IMR-90 (cell line): ENCODE data around the gene HOXB6. TPM values are rescaled to one million over a fixed set of nuclear protein-coding genes. Genes with fewer than 3 reads are reported as not detected.
A peak's percentile ranks its signal among the peaks of the same experiment; 100 is the strongest.

Source experiments
- ATAC-seq: fragments of 200-7000 bp; cut with Tn5 transposase; 2 replicates; pipeline ENCODE4 v1.9.1; 2020; ENCODE audit warnings: low read depth, mild to moderate bottlenecking, moderate library complexity
- BruUV-seq: library from RNA; stranded (reverse); fragments of 400-500 nt; replicated peaks from 2 replicates; lab custom pipeline; 2021; lab: Mats Ljungman, UMichigan
- CTCF ChIA-PET: fragments of 300-600 bp; formaldehyde crosslinking; extraction: SDS; loops from one replicate; lab custom pipeline; 2021; ENCODE audit warnings: antibody characterized with exemption; lab: Yijun Ruan, JAX
- POLR2A ChIA-PET: fragments of 300-600 bp; sonication (Branson Sonifier 250); formaldehyde crosslinking; loops from one replicate; lab custom pipeline; 2022; ENCODE audit warnings: antibody characterized with exemption; ENCODE audit not compliant: unreplicated experiment; lab: Charles Lee
- DNase-seq: peaks from one replicate; pipeline ENCODE4 v3.0.0; 2013
- H2AFZ ChIP-seq: replicated peaks from 2 replicates; pipeline ENCODE3; 2013; ENCODE audit warnings: low read length, mild to moderate bottlenecking; ENCODE audit not compliant: poor library complexity
- H2AK5ac ChIP-seq: 2 replicates; pipeline ENCODE4 v1.6.1; 2013; ENCODE audit warnings: low read depth, low read length, inconsistent platforms
- H2AK9ac ChIP-seq: replicated peaks from 2 replicates; pipeline ENCODE3; 2013; ENCODE audit warnings: mild to moderate bottlenecking, low read depth, low read length, moderate library complexity; ENCODE audit not compliant: poor library complexity
- H2BK120ac ChIP-seq: 2 replicates; pipeline ENCODE4 v1.6.1; 2013; ENCODE audit warnings: low read depth, low read length, inconsistent platforms
- H2BK15ac ChIP-seq: 3 replicates; pipeline ENCODE4 v1.6.1; 2013; ENCODE audit warnings: low read depth, low read length, inconsistent platforms
- H2BK20ac ChIP-seq: 2 replicates; pipeline ENCODE4 v1.6.1; 2013; ENCODE audit warnings: low read depth, mild to moderate bottlenecking, inconsistent platforms, low read length, moderate library complexity
- H2BK5ac ChIP-seq: 2 replicates; pipeline ENCODE4 v1.6.1; 2013; ENCODE audit warnings: mild to moderate bottlenecking, low read depth, low read length, inconsistent platforms; ENCODE audit not compliant: poor library complexity, severe bottlenecking
- H3K14ac ChIP-seq: replicated peaks from 2 replicates; pipeline ENCODE4 v1.6.1; 2013; ENCODE audit warnings: low read depth, low read length, inconsistent platforms
- H3K18ac ChIP-seq: 2 replicates; pipeline ENCODE4 v1.6.1; 2013; ENCODE audit warnings: low read depth, low read length, control low read depth
- H3K23ac ChIP-seq: 2 replicates; pipeline ENCODE4 v1.6.1; 2013; ENCODE audit warnings: low read depth, low read length, inconsistent platforms
- H3K27ac ChIP-seq: 2 replicates; pipeline ENCODE4 v1.5.1; 2013; ENCODE audit warnings: mild to moderate bottlenecking, control low read depth, low read length; ENCODE audit not compliant: insufficient read depth
- H3K27me3 ChIP-seq: 2 replicates; pipeline ENCODE4 v1.6.1; 2013; ENCODE audit warnings: low read length; ENCODE audit not compliant: control insufficient read depth, insufficient read depth
- H3K36me3 ChIP-seq: 2 replicates; pipeline ENCODE4 v1.6.1; 2013; ENCODE audit warnings: low read length, mixed read lengths; ENCODE audit not compliant: control insufficient read depth, insufficient read depth
- H3K4ac ChIP-seq: 2 replicates; pipeline ENCODE4 v1.6.1; 2013; ENCODE audit warnings: low read depth, low read length, inconsistent platforms
- H3K4me1 ChIP-seq: 2 replicates; pipeline ENCODE4 v1.6.1; 2013; ENCODE audit warnings: low read length, mixed read lengths; ENCODE audit not compliant: control insufficient read depth, insufficient read depth
- H3K4me2 ChIP-seq: 2 replicates; pipeline ENCODE4 v1.6.1; 2013; ENCODE audit warnings: low read depth, mild to moderate bottlenecking, control low read depth, low read length, moderate library complexity
- H3K4me3 ChIP-seq: 2 replicates; pipeline ENCODE4 v1.5.1; 2013; ENCODE audit warnings: low read depth, mild to moderate bottlenecking, control low read depth, low read length, moderate library complexity; ENCODE audit not compliant: insufficient read depth
- H3K56ac ChIP-seq: 2 replicates; pipeline ENCODE4 v1.6.1; 2013; ENCODE audit warnings: low read length, inconsistent platforms; ENCODE audit not compliant: insufficient read depth; ENCODE audit errors: extremely low read depth
- H3K79me1 ChIP-seq, 2 experiments: 2 replicates each; pipeline ENCODE4 v1.6.1; 2013; ENCODE audit warnings: low read length in 2 of 2, inconsistent platforms in 1 of 2, low read depth in 1 of 2
- H3K9ac ChIP-seq: 2 replicates; pipeline ENCODE4 v1.6.1; 2013; ENCODE audit warnings: low read depth, low read length, control low read depth
- H3K9me1 ChIP-seq: 2 replicates; pipeline ENCODE4 v1.6.1; 2013; ENCODE audit warnings: low read length, inconsistent platforms; ENCODE audit not compliant: insufficient read depth
- H3K9me3 ChIP-seq: 2 replicates; pipeline ENCODE4 v1.6.1; 2013; ENCODE audit warnings: low read length; ENCODE audit not compliant: control insufficient read depth, insufficient read depth
- H4K20me1 ChIP-seq: 2 replicates; pipeline ENCODE4 v1.6.1; 2013; ENCODE audit warnings: low read length, inconsistent platforms; ENCODE audit not compliant: insufficient read depth
- H4K5ac ChIP-seq: 2 replicates; pipeline ENCODE4 v1.6.1; 2013; ENCODE audit warnings: mild to moderate bottlenecking, low read depth, low read length, control low read depth
- H4K8ac ChIP-seq, 2 experiments: 2 replicates each; pipeline ENCODE4 v1.6.1; 2013; ENCODE audit warnings: low read depth in 2 of 2, low read length in 2 of 2, control low read depth in 1 of 2, inconsistent platforms in 1 of 2
- H4K91ac ChIP-seq: 2 replicates; pipeline ENCODE4 v1.6.1; 2013; ENCODE audit warnings: low read depth, low read length, inconsistent platforms; ENCODE audit not compliant: insufficient read depth
- CEBPB ChIP-seq: IDR thresholded peaks from 2 replicates; pipeline ENCODE4 v1.6.1; 2012; ENCODE audit warnings: low read depth, low read length, improper control_type of control experiment
- CHD1 ChIP-seq: IDR thresholded peaks from 2 replicates; pipeline ENCODE4 v1.6.1; 2012; ENCODE audit warnings: low read depth, low read length, improper control_type of control experiment
- FOS ChIP-seq: fragments of 150-350 bp; IDR thresholded peaks from 2 replicates; pipeline ENCODE4 v1.6.1; 2016; ENCODE audit warnings: low read depth, low read length
- MAZ ChIP-seq: IDR thresholded peaks from 2 replicates; pipeline ENCODE4 v1.6.1; 2012; ENCODE audit warnings: low read depth, mild to moderate bottlenecking, low read length, improper control_type of control experiment, moderate library complexity, borderline replicate concordance
- MXI1 ChIP-seq: IDR thresholded peaks from 2 replicates; pipeline ENCODE4 v1.6.1; 2012; ENCODE audit warnings: low read depth, mild to moderate bottlenecking, low read length, moderate library complexity, borderline replicate concordance
- POLR2A ChIP-seq: IDR thresholded peaks from 2 replicates; pipeline ENCODE4 v1.6.1; 2012; ENCODE audit warnings: mild to moderate bottlenecking, low read depth, low read length
- RAD21 ChIP-seq: IDR thresholded peaks from 2 replicates; pipeline ENCODE4 v1.6.1; 2012; ENCODE audit warnings: low read length, improper control_type of control experiment
- RFX5 ChIP-seq: IDR thresholded peaks from 2 replicates; pipeline ENCODE4 v1.8.0; 2012; ENCODE audit warnings: low read depth, mild to moderate bottlenecking, low read length, moderate library complexity
- WGBS, 2 experiments: methylation state at CpG; one replicate each; pipeline versions ENCODE4 v1.1.5 to v1.1.7; 2013; ENCODE audit warnings: missing lambda C conversion rate in 2 of 2; ENCODE audit not compliant: insufficient read length in 1 of 2; ENCODE audit errors: extremely low coverage in 2 of 2; 5-methylcytosine and 5-hydroxymethylcytosine counted together
- dilution Hi-C: fragments of 300-500 bp; cut with HindIII; formaldehyde crosslinking; loops from one replicate; pipeline ENCODE4 v1.14.3; 2018; ENCODE audit warnings: low sequenced_read_pairs; ENCODE audit not compliant: unreplicated experiment
- in situ Hi-C: fragments of 300-500 bp; cut with MboI; formaldehyde crosslinking; loops from 3 replicates; pipeline ENCODE4 v1.14.3; 2019; ENCODE audit warnings: low sequenced_read_pairs, inconsistent platforms, mixed read lengths
- intact Hi-C: fragments of 100-400 bp; cut with micrococcal nuclease; formaldehyde crosslinking; loops from 2 replicates; pipeline ENCODE4 v1.10.0; 2022
- polyA plus RNA-seq, 3 experiments: library from polyadenylated mRNA; depleted of rRNA; stranded (reverse); fragments of >200 nt; gene quantifications; 2 replicates each; pipeline ENCODE4 v1.2.3, GENCODE V29; 2012; ENCODE audit warnings: low replicate concordance in 1 of 3
- total RNA-seq: library from RNA; depleted of rRNA; stranded (reverse); fragments of >200 nt; gene quantifications from 2 replicates; pipeline ENCODE4 v1.2.3, GENCODE V29; 2012
- TF ChIP-seq, protein P1 (sequence below): fragments of 150-350 bp; IDR thresholded peaks from 2 replicates; pipeline ENCODE4 v1.6.1; 2017; ENCODE audit warnings: mild to moderate bottlenecking, antibody characterized with exemption, low read length, low read depth
- TF ChIP-seq, protein P2 (sequence below): conservative IDR thresholded peaks from 2 replicates; pipeline ENCODE4 v1.5.1; 2012; ENCODE audit warnings: mild to moderate bottlenecking, low read depth, low read length, improper control_type of control experiment

HOXB6 gene
- total and polyA plus RNA-seq, 2 of the 4 experiments (the other 2 are of a cell fraction), result 11.1 to 42.2 TPM

DNA sequence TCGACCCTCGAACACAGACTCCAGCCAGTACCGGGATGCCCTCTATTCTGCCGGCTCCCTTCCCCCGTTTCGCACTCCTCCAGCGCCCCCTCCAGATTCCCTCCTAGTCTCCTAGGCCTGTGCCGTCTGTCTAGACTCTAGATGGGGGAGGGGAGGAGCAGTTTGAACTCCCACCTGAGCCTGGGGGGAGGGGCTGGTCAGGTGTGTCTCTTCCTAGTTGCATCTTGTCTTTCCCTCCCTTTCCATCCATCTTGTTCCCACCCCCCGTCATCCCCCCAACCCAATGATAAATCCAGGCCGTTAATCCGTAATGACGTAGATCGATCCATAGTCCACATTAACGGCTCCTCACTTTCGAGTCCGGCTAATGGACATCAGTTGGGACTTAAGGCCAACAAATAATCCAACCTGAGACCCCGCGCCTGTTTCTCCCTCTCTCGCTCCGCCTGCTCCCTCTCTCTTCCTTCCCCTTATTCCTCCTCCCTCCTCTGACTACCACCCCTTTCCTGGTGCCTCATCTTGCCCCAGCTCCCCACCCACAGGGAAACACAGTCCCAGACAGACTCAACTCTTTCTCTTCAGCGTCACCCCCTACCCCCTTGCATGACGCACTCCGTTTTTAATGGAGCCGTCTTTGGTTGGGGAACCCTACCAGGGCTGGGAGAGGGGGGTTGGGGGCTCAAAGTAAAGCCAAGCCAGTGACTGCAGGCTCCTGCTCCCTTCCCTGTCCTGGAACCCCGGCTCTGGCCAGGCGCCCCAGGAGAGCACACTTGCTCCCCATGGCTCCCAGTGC, 7.9 kb downstream of the HOXB6 start:
- H3K4ac ChIP-seq, result peak overlapping the region; percentile 98
- H2BK120ac ChIP-seq, result peak overlapping the region; percentile 90
- H3K27ac ChIP-seq, result peak overlapping the region; percentile 99
- peaks cover 23 to 36% of the 10 kb centered on the region in 2 experiments; a peak in 3 of 4 replicates for H3K79me1 ChIP-seq
- CTCF ChIA-PET, result interaction anchor here (1.7 kb wide), 1 partner anchor 245 kb away, joined by 5 read pairs; no protein-coding TSS in a partner anchor
- peak overlapping the region; percentile 30 for H4K5ac ChIP-seq
- in situ Hi-C loops (loop anchor here (5.0 to 10.0 kb wide), 2 partner anchors 260 to 572 kb away; no protein-coding TSS in a partner anchor), dilution Hi-C loops (no loop called here), intact Hi-C loops (no loop called here)
- H2BK5ac ChIP-seq, result peak overlapping the region; percentile 95
- H3K4me1 ChIP-seq, result peaks cover 12% of the 10 kb centered on the region
- peaks cover 11% of the 10 kb centered on the region; the same call in 1 of the 2 replicates for H3K36me3 ChIP-seq
- peak overlapping the region; percentile 92 for H4K91ac ChIP-seq
- 0 out of 2 replicates have a peak, but pooled peaks cover 3% of the 10 kb centered on the region for H3K9me1 ChIP-seq
- H2BK20ac ChIP-seq, result peak overlapping the region; percentile 48; the same call in 1 of the 2 replicates
- peaks cover 11% of the 10 kb centered on the region for H4K20me1 ChIP-seq
- H4K8ac ChIP-seq, result peak overlapping the region; percentile 88 to 90
- H3K14ac ChIP-seq, result peak overlapping the region; percentile 97
- no peaks in the 10 kb centered on the region for H3K27me3 ChIP-seq
- H2BK15ac ChIP-seq, result peak overlapping the region; percentile 53; the same call in 1 of the 3 replicates
- no peak for TF ChIP-seq CEBPB
- TF ChIP-seq MXI1, result no peak
- peak; percentile 86 for TF ChIP-seq MAZ
- TF ChIP-seq CHD1, result no peak
- no peak for TF ChIP-seq RFX5
- TF ChIP-seq FOS, result peak; percentile 34; the same call in 1 of the 2 replicates
- TF ChIP-seq RAD21, result no peak
- TF ChIP-seq, protein P1, sequence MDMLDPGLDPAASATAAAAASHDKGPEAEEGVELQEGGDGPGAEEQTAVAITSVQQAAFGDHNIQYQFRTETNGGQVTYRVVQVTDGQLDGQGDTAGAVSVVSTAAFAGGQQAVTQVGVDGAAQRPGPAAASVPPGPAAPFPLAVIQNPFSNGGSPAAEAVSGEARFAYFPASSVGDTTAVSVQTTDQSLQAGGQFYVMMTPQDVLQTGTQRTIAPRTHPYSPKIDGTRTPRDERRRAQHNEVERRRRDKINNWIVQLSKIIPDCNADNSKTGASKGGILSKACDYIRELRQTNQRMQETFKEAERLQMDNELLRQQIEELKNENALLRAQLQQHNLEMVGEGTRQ, result no peak
- TF ChIP-seq, protein P2, sequence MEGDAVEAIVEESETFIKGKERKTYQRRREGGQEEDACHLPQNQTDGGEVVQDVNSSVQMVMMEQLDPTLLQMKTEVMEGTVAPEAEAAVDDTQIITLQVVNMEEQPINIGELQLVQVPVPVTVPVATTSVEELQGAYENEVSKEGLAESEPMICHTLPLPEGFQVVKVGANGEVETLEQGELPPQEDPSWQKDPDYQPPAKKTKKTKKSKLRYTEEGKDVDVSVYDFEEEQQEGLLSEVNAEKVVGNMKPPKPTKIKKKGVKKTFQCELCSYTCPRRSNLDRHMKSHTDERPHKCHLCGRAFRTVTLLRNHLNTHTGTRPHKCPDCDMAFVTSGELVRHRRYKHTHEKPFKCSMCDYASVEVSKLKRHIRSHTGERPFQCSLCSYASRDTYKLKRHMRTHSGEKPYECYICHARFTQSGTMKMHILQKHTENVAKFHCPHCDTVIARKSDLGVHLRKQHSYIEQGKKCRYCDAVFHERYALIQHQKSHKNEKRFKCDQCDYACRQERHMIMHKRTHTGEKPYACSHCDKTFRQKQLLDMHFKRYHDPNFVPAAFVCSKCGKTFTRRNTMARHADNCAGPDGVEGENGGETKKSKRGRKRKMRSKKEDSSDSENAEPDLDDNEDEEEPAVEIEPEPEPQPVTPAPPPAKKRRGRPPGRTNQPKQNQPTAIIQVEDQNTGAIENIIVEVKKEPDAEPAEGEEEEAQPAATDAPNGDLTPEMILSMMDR, result no peak
- peak; percentile 59; the same call in 1 of the 2 replicates for TF ChIP-seq POLR2A
- POLR2A ChIA-PET, result interaction anchor here (0.7 to 1.1 kb wide), 2 partner anchors 16 to 17 kb away, joined by 4 read pairs; no protein-coding TSS in a partner anchor
- DNase-seq (peak; percentile 89), ATAC-seq (peak; percentile 22)
- H3K9me3 ChIP-seq, result no peaks in the 10 kb centered on the region
- H3K9ac ChIP-seq, result peak overlapping the region; percentile 99
- peak overlapping the region; percentile 96 for H2AK9ac ChIP-seq
- 0% methylated on average over 11 of the region's 26 CpGs; no CpG with 5 or more reads in 1 of the 2 experiments for WGBS, 2 experiments
- H3K4me3 ChIP-seq, result peak overlapping the region; percentile 78
- peak overlapping the region; percentile 96 for H2AK5ac ChIP-seq
- peak overlapping the region; percentile 87 for H3K56ac ChIP-seq
- peak overlapping the region; percentile 71 for H2AFZ ChIP-seq
- peak overlapping the region; percentile 44 for H3K18ac ChIP-seq
- BruUV-seq, result no TSS peak
- peak overlapping the region; percentile 98 for H3K23ac ChIP-seq
- peak overlapping the region; percentile 95 for H3K4me2 ChIP-seq
